ENCODE measurements around the gene CDKN1B.

- TF ChIP-seq CTCF (IDR thresholded peaks at IDR 0.05; ENCODE audit: low read depth, low read length) = no peak
- no peak for TF ChIP-seq POLR2A (IDR thresholded peaks at IDR 0.05; ENCODE audit: extremely low read depth, insufficient read length)
- TF ChIP-seq MAX (IDR thresholded peaks at IDR 0.05; ENCODE audit: low read depth, low read length) = no peak
Observed at GRCh38 chr12:12681061-12681765, 36.0 kb upstream of the CDKN1B start.
